Endothelial cell of umbilical vein (primary cell): ENCODE data around the gene SEC14L6.
"Not testable (repeated sequence)": the region's sequence is repeated elsewhere in the genome, so short reads cannot be mapped to it uniquely, and the experiment has no call there.

ENCODE experiments used
- CTCF ChIP-seq, 2 donors: IDR thresholded peaks; 1 replicate in 1 of 2; 2 replicates in 1 of 2; pipeline ENCODE4 v1.5.1; 2011; ENCODE audit warnings: low read length in 2 of 2, mild to moderate bottlenecking in 2 of 2, moderate library complexity in 2 of 2, control low read depth in 1 of 2, inconsistent platforms in 1 of 2, low read depth in 1 of 2; ENCODE audit not compliant: insufficient read depth in 1 of 2; ENCODE audit errors: extremely low read depth in 1 of 2
- JUN ChIP-seq: IDR thresholded peaks from 2 replicates; pipeline ENCODE4 v1.6.1; 2011; ENCODE audit warnings: borderline replicate concordance, low read depth; ENCODE audit not compliant: insufficient read length, insufficient read depth

GRCh38 chr22:30541511-30541910, 5.0 kb downstream of the SEC14L6 start:
- not testable (repeated sequence) for TF ChIP-seq CTCF (IDR thresholded peaks at IDR 0.05; ENCODE audit: extremely low read depth in 1 of 2, insufficient read depth in 1 of 2, low read depth in 1 of 2, low read length in 2 of 2); JUN
